ENCODE results near the gene TDRD1. TPM values are rescaled to one million over a fixed set of nuclear protein-coding genes. Genes with fewer than 3 reads are reported as not detected.

TDRD1 gene
- polyA plus RNA-seq, 3 donors, result 0.04 TPM; not detected in 2

GRCh38 chr10:114223066-114223465 is 43.9 kb downstream of the TDRD1 start:
- no peak for DNase-seq (ENCODE audit: low read depth in 3 of 3, low spot score in 2 of 3)

DNA sequence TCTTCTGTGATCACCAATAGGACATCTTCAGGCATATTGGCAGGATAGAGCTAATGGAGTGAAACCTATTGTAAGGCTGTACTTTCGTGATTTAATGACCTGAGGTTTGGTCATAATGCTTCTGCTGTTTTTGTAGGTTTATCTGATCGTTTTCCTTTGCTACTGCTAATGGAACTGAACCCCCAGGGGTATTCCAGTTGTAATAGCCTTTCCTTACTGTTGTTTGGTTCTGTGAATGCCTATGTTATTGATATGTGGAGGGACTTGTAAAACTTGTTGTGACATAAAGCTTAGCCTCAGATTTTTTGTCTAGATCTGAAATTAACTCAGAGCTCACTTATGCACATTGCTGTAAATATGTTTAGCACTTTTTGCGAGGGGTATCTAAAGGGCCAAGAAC is 49.0 kb downstream of the TDRD1 start:
- DNase-seq (ENCODE audit: low read depth in 3 of 3, low spot score in 2 of 3), result no peak

GRCh38 chr10:114232561-114233176 is 53.5 kb downstream of the TDRD1 start:
- no peak for DNase-seq (ENCODE audit: low read depth in 3 of 3, low spot score in 2 of 3)

GRCh38 chr10:114233482-114233881 is 54.3 kb downstream of the TDRD1 start:
- no peak for DNase-seq (ENCODE audit: low read depth in 3 of 3, low spot score in 2 of 3)

GRCh38 chr10:114234132-114234531 is 55.0 kb downstream of the TDRD1 start:
- no peak for DNase-seq (ENCODE audit: low read depth in 3 of 3, low spot score in 2 of 3)

GRCh38 chr10:114239117-114239993 is 60.2 kb downstream of the TDRD1 start, which contains the start of gene VWA2:
Gene VWA2, plus strand, starts transcription at chr10:114239254. Its CDS starts 9,460 bp downstream, at chr10:114248714.
- no peak for DNase-seq (ENCODE audit: low read depth in 3 of 3, low spot score in 2 of 3)

GRCh38 chr10:114239994-114240345 is 60.8 kb downstream of the TDRD1 start:
- no peak for DNase-seq (ENCODE audit: low read depth in 3 of 3, low spot score in 2 of 3)

GRCh38 chr10:114242235-114242634 is 63.1 kb downstream of the TDRD1 start:
- no peak for DNase-seq (ENCODE audit: low read depth in 3 of 3, low spot score in 2 of 3)

- DNase-seq (ENCODE audit: low read depth in 3 of 3, low spot score in 2 of 3), result no peak
These were observed 64.5 kb downstream of the TDRD1 start for GRCh38 chr10:114243661-114244060.

- DNase-seq (ENCODE audit: low read depth in 3 of 3, low spot score in 2 of 3), result no peak
These were observed 65.0 kb downstream of the TDRD1 start for GRCh38 chr10:114244126-114244525.

- DNase-seq (ENCODE audit: low read depth in 3 of 3, low spot score in 2 of 3), result no peak
These were observed 66.1 kb downstream of the TDRD1 start for GRCh38 chr10:114245121-114245791.

DNA sequence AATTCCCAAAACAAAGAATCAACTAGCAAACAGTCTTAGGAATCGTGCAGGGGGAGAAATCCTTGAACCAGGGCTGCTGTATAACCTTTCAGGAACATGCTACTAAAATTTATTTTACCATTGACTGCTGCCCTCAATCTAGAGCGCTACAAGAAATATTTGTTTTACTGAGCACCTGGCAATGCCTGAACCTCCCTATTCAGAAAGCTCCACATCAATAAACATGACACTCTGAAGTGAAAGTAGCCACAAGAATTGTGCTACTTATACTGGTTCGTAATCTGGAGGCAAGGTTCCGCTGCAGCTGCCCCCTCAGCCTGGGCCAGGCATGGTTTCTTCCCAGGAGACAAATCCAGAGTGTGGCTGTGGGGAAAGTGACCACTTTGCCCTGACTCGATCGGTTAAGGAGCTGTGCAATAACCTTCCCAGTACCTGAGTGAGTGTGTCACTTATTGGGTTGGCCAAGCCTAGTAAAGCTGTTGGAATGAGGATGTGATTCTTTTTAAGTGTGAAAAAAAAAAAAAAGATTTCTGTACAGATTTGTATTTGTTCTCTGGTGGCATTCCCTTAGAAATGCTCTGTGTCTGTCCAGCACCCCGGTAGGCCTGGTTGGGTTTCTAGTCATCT is 67.6 kb downstream of the TDRD1 start:
- no peak for DNase-seq (ENCODE audit: low read depth in 3 of 3, low spot score in 2 of 3)

DNA sequence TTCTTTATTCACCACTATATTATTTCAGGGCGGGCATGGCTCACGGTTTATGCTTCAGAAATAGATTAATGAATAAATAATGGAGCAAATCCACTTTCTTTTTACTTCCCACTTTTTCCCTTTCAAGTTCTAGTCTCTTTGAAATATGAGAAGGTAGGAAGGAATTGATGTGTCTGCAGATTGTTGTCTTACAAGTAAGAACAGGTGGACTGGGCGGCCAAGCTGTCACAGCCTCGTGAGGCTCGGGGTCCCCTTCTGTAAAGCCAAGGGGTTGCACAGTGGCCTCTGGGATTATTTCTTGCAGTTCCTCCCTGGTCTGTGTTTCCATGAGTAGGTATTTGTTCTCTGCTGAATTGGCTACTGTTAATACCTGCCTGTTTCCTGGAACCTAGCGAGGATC is 71.1 kb downstream of the TDRD1 start:
- no peak for DNase-seq (ENCODE audit: low read depth in 3 of 3, low spot score in 2 of 3)

DNA sequence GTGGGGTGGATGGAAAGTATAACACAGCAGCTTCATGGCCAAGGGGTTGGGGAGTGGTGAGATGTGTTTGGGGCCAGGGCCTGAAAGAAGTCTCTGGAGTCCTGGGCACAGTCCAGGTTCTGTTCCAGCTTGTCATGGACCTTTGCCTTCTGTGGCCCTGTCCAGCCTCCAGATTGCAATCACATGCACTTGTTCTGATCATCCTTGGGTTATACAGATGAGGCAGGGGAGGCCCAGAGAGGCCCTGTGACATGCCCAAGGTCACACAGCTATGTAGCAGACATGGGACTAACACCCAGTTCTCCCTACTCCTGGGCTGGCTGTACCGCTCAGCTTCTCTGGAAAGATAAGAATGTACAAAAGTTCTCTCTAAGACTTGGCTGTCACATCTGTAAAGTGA is 71.6 kb downstream of the TDRD1 start:
- DNase-seq (ENCODE audit: low read depth in 3 of 3, low spot score in 2 of 3), result no peak

DNA sequence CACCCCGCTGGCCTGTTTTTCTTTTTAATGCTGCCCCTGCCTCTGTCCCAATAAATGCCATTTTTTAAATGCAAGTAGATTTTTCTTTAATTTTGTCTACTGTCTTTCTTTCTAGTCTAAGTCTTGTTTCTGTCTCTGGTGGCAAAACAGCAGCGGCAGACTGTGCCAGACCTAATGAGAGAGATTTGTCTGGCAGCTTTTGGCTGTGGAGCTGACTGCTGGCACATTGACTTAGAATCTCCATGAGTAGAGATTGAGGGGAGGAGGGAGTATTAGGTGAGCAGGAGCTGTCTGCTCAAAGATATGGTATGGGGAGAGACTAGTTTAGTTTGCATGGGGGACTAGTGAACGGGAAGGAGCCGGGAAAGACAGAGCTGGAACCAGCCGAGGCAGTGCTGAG is 72.9 kb downstream of the TDRD1 start:
- DNase-seq (ENCODE audit: low read depth in 3 of 3, low spot score in 2 of 3), result no peak

DNA sequence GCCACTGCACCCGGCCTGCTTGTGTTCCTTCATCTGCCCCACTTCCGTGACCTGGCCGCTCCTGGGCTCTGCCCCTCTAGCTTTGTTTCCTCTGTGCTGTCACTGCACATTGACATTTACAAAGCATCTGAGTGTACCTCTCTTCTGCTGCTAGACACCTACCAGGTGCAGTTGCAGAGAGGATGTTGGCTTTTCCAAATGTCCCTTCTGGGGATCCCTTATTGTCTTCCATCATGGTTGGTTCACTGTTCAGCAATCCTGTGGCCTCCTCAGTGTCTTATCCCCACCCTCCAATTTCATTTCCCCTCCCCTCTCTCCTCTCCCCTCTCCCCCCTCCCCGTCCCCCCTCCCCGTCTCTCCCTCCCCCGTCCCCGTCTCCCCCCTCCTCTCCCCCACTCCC is 73.7 kb downstream of the TDRD1 start:
- no peak for DNase-seq (ENCODE audit: low read depth in 3 of 3, low spot score in 2 of 3)

- no peak for DNase-seq (ENCODE audit: low read depth in 3 of 3, low spot score in 2 of 3)
These were observed 76.1 kb downstream of the TDRD1 start for GRCh38 chr10:114255227-114255626.

DNA sequence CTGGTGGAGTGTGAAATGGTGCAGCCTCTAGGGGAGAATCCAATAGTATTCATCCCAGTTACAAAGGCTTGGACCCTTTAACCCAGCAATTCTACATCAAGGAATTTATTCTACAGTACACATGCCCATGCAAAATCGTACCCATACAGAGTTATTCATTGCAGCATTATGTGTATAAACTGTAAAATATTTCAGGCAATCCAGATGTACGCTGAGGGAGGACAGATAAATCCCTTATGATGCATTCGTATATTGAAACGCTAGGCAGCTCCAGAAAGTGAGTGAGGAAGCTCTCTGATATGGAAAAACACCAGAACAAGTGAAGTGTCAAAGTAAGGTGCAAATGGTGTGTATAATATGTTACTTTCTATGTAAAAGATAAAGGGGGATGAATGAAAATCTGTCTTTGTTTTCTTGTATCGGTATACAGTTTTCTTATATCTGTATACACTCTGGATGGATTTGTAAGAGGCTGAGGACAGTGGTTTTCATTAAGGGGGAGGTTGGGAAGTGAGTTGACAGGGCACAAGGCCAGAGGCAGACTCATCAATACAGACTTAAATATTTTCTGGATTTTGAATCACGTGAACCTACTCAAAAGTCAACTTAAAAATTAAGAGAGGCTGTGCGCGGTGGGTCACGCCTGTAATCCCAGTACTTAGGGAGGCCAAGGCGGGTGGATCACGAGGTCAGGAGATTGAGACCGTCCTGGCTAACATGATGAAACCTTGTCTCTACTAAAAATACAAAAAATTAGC is 77.0 kb downstream of the TDRD1 start:
- DNase-seq (ENCODE audit: low read depth in 3 of 3, low spot score in 2 of 3), result no peak

GRCh38 chr10:114256822-114257221 is 77.7 kb downstream of the TDRD1 start:
- no peak for DNase-seq (ENCODE audit: low read depth in 3 of 3, low spot score in 2 of 3)

- no peak for DNase-seq (ENCODE audit: low read depth in 3 of 3, low spot score in 2 of 3)
These were observed 78.3 kb downstream of the TDRD1 start for GRCh38 chr10:114257498-114257897.

Data from right renal cortex interstitium (tissue), 3 donors.